TTC549 (cell line): ENCODE data around the gene CETP.

ENCODE experiments used
- FAIRE-seq: peaks from 2 replicates; lab custom pipeline; 2012; peaks lifted over from hg19 to GRCh38; lab: Jason Lieb, UNC

The CETP gene

GRCh38 chr16:56961851-56962281 is at the start of gene CETP:
Gene CETP (plus strand): TSS chr16:56961950. CDS start chr16:56961980, 30 bp downstream.
- FAIRE-seq = no peak

GRCh38 chr16:56912746-56913708 is 48.7 kb upstream of the CETP start:
- no peak for FAIRE-seq

- no peak for FAIRE-seq
Measured at GRCh38 chr16:56914896-56915295, 46.9 kb upstream of the CETP start.

- FAIRE-seq = no peak
Measured at GRCh38 chr16:56915336-56916119, 46.2 kb upstream of the CETP start.

- FAIRE-seq = no peak
Measured at GRCh38 chr16:56916571-56917403, 45.0 kb upstream of the CETP start.

- FAIRE-seq = no peak
Measured at GRCh38 chr16:56918467-56919012, 43.2 kb upstream of the CETP start.

- no peak for FAIRE-seq
Measured at GRCh38 chr16:56919099-56919800, 42.5 kb upstream of the CETP start.

- no peak for FAIRE-seq
Measured at GRCh38 chr16:56921571-56921970, 40.2 kb upstream of the CETP start.

GRCh38 chr16:56923481-56924091 is 38.2 kb upstream of the CETP start:
- FAIRE-seq = no peak

- FAIRE-seq = no peak
Measured at GRCh38 chr16:56927471-56927870, 34.3 kb upstream of the CETP start.

GRCh38 chr16:56929639-56930038 is 32.1 kb upstream of the CETP start:
- FAIRE-seq = no peak

- no peak for FAIRE-seq
Measured at GRCh38 chr16:56930486-56931270, 31.1 kb upstream of the CETP start.

GRCh38 chr16:56931271-56931891 is 30.4 kb upstream of the CETP start:
- FAIRE-seq = no peak

- FAIRE-seq = peak; percentile 45
Measured at GRCh38 chr16:56931892-56932720, 29.6 kb upstream of the CETP start, which contains the start of gene HERPUD1. Gene HERPUD1 (plus strand): TSS chr16:56932142. CDS start chr16:56932245, 103 bp downstream.

GRCh38 chr16:56932721-56933619 is 28.8 kb upstream of the CETP start:
- no peak for FAIRE-seq

- FAIRE-seq = no peak
Measured at GRCh38 chr16:56933828-56934598, 27.7 kb upstream of the CETP start.
